Measurements from ENCODE around the gene SCART1.
"Not testable (repeated sequence)": the region's sequence is repeated elsewhere in the genome, so short reads cannot be mapped to it uniquely, and the experiment has no call there.

SCART1 gene

DNA sequence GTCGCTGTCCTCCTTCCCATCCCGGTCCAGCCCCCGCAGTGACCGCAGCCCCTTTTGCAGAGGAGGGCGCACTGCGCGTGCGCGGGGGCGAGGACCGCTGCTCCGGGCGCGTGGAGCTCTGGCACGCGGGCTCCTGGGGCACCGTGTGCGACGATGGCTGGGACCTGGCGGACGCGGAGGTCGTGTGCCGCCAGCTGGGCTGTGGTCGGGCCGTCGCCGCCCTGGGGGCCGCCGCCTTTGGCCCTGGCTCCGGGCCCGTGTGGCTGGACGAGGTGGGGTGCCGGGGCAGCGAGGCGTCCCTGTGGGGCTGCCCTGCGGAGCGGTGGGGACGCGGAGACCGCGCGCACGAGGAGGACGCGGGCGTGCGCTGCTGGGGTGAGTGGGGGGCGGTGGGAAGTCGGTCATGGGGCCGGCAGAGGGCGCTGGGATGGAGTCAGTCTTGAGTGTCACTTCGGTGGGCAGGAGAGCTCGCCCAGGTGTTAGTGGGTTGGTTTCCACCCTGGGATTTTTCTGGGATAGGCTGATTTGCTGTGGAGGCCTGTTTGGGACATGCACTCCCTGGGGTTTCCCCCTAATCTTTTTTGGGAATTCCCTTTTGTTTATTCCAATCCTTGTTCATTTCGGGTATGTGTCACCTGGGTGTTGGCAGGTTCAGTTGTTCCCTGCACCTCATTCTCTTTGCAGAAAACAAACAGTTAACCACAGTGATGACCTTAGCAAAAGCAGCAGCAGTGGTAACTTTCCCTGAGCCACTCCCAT, 11.6 kb downstream of the SCART1 start:
- Histone ChIP-seq H3K18ac (ENCODE audit: low read length) (no peak overlapping the region), H3K4me2 (ENCODE audit: low read length) (no peak overlapping the region), H4K8ac (ENCODE audit: low read depth, low read length) (no peak overlapping the region), H3K56ac (ENCODE audit: low read length) (no peak overlapping the region), H3K4me1 (ENCODE audit: control insufficient read depth, low read depth, low read length) (no peaks in the 10 kb centered on the region), H3K27ac (ENCODE audit: low read depth, low read length) (no peak overlapping the region), H2BK15ac (replicated peaks; ENCODE audit: low read depth) (no peak overlapping the region), H2AK5ac (ENCODE audit: low read length) (no peak overlapping the region), H3K79me2 (ENCODE audit: control insufficient read depth, insufficient read depth, low read length) (no peaks in the 10 kb centered on the region), H4K5ac (ENCODE audit: low read length) (no peak overlapping the region), H3K9ac (ENCODE audit: low read length) (no peak overlapping the region), H2BK120ac (ENCODE audit: low read depth, low read length) (no peak overlapping the region), H3K36me3 (ENCODE audit: control insufficient read depth, insufficient read depth, low read length) (no peaks in the 10 kb centered on the region), H3K23ac (ENCODE audit: low read length) (no peak overlapping the region), H3K4me3 (ENCODE audit: low read length) (no peak overlapping the region), H2BK5ac (ENCODE audit: low read length) (no peak overlapping the region), H3K4ac (ENCODE audit: low read depth, low read length) (no peak overlapping the region), H3K27me3 (ENCODE audit: insufficient read depth, low read length, poor library complexity) (no peaks in the 10 kb centered on the region), H3K79me1 (ENCODE audit: low read length) (no peaks in the 10 kb centered on the region)
- no CpG with 5 or more reads among the region's 55 CpGs for WGBS (ENCODE audit: extremely low coverage, insufficient coverage, low lambda C conversion rate)
- no peak for DNase-seq

DNA sequence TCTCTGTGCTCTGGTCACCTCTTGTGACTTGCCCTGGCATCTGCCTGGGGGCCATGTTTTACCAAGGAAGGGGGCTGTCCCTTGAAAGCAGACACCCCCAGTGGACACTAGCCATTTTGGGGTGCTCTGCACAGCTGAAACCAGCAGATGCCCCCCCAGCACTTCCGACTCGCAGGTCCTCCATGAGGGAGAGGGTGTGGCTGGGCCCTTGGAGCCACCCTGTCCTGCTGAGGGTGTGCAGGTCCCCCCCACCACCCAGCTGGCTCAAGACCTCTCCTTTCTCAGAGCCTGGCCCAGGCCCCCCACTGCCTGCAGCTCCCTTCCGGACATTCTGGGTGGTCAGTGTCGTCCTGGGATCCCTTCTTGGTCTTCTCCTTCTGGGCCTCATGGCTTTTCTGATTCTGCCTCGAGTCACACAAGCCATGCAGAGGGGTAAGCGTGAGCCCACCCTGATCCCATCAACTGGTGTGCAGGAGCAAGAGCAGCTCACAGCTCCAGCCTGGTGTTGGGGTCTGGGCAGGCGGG, 12.3 kb downstream of the SCART1 start:
- Histone ChIP-seq H3K56ac (ENCODE audit: low read length) (no peak overlapping the region), H3K36me3 (ENCODE audit: control insufficient read depth, insufficient read depth, low read length) (no peaks in the 10 kb centered on the region), H3K4me2 (ENCODE audit: low read length) (no peak overlapping the region), H3K9ac (ENCODE audit: low read length) (no peak overlapping the region), H3K4me3 (ENCODE audit: low read length) (no peak overlapping the region), H2BK5ac (ENCODE audit: low read length) (no peak overlapping the region), H2BK120ac (ENCODE audit: low read depth, low read length) (no peak overlapping the region), H2AK5ac (ENCODE audit: low read length) (no peak overlapping the region), H3K4ac (ENCODE audit: low read depth, low read length) (no peak overlapping the region), H2BK15ac (replicated peaks; ENCODE audit: low read depth) (no peak overlapping the region), H3K27ac (ENCODE audit: low read depth, low read length) (no peak overlapping the region), H3K27me3 (ENCODE audit: insufficient read depth, low read length, poor library complexity) (no peaks in the 10 kb centered on the region), H3K79me2 (ENCODE audit: control insufficient read depth, insufficient read depth, low read length) (no peaks in the 10 kb centered on the region), H3K23ac (ENCODE audit: low read length) (no peak overlapping the region), H3K4me1 (ENCODE audit: control insufficient read depth, low read depth, low read length) (no peaks in the 10 kb centered on the region), H4K8ac (ENCODE audit: low read depth, low read length) (no peak overlapping the region), H3K18ac (ENCODE audit: low read length) (no peak overlapping the region), H3K79me1 (ENCODE audit: low read length) (no peaks in the 10 kb centered on the region), H4K5ac (ENCODE audit: low read length) (no peak overlapping the region)
- no peak for DNase-seq
- no CpG with 5 or more reads among the region's 7 CpGs for WGBS (ENCODE audit: extremely low coverage, insufficient coverage, low lambda C conversion rate)

DNA sequence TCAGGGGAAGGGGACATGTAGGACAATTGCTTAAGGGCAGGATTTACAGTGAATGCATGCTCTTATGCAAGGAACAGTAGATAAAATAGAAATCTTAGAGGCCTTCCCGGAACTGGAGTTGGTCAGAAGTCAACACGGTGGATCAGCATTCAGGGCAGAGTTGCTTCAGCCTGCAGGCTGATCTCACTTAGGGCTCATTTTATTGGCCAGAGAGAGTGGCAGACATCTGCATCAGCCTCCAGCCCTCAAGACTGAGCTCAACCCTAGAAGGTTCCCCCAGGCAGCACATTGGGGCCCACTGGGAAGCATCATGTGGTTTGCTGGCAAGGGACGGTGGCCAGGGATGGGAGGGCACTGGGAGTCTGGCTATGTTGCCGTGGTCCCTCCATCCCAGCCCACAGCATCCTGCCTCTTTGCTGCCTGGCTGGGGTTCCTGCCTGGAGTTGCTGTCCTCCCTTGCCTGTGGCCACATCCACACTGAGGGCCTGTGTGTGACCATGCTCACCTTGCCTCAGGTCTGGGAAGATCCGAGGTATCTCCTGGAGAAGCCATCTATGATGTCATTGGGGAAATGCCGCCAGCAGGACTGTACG, 13.0 kb downstream of the SCART1 start:
- no peak overlapping the region for H2BK120ac ChIP-seq (ENCODE audit: low read depth, low read length)
- H3K9ac ChIP-seq (ENCODE audit: low read length) = no peak overlapping the region
- no peaks in the 10 kb centered on the region for H3K4me1 ChIP-seq (ENCODE audit: control insufficient read depth, low read depth, low read length)
- WGBS (ENCODE audit: extremely low coverage, insufficient coverage, low lambda C conversion rate) = no CpG with 5 or more reads among the region's 7 CpGs
- H4K8ac ChIP-seq (ENCODE audit: low read depth, low read length) = no peak overlapping the region
- no peak overlapping the region for H2BK15ac ChIP-seq (replicated peaks; ENCODE audit: low read depth)
- H2BK5ac ChIP-seq (ENCODE audit: low read length) = no peak overlapping the region
- no peak overlapping the region for H3K4ac ChIP-seq (ENCODE audit: low read depth, low read length)
- H3K79me1 ChIP-seq (ENCODE audit: low read length) = no peaks in the 10 kb centered on the region
- H3K18ac ChIP-seq (ENCODE audit: low read length) = no peak overlapping the region
- no peak overlapping the region for H2AK5ac ChIP-seq (ENCODE audit: low read length)
- no peaks in the 10 kb centered on the region for H3K36me3 ChIP-seq (ENCODE audit: control insufficient read depth, insufficient read depth, low read length)
- H4K5ac ChIP-seq (ENCODE audit: low read length) = no peak overlapping the region
- no peak overlapping the region for H3K4me3 ChIP-seq (ENCODE audit: low read length)
- no peak overlapping the region for H3K27ac ChIP-seq (ENCODE audit: low read depth, low read length)
- H3K27me3 ChIP-seq (ENCODE audit: insufficient read depth, low read length, poor library complexity) = no peaks in the 10 kb centered on the region
- H3K79me2 ChIP-seq (ENCODE audit: control insufficient read depth, insufficient read depth, low read length) = no peaks in the 10 kb centered on the region
- no peak for DNase-seq
- no peak overlapping the region for H3K56ac ChIP-seq (ENCODE audit: low read length)
- no peak overlapping the region for H3K23ac ChIP-seq (ENCODE audit: low read length)
- no peak overlapping the region for H3K4me2 ChIP-seq (ENCODE audit: low read length)

DNA sequence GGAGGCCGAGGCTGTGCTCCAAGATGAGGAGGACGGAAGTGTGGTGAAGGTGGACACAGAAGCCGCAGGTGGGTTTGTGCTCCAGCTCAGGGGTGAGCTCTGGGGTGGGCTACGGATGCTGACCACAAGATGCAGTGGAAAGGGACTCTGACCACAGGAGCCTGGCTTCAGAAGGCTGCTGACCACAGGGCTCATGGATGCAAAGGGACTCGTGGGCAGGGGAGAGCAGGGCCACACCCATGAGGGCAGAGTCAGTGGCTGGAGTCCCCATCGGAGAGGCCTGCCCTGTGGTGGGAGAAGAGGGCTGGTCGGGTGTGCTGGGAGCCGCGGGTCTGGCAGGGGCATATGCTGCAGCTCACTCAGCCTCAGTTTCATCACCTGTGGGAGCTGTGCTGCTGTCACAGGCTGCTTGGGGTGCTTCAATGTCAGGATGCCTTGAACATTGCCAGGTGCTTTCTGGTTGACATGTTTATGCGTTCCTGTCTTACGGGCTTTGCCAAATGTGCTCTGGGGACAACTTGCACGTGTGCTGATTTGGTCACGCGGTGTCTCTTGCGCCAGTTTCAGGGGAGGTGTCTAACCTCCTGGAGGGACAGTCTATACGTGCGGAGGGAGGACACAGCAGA, 13.7 kb downstream of the SCART1 start:
- Histone ChIP-seq H2BK15ac (replicated peaks; ENCODE audit: low read depth) (no peak overlapping the region), H4K8ac (ENCODE audit: low read depth, low read length) (no peak overlapping the region), H3K4me2 (ENCODE audit: low read length) (no peak overlapping the region), H2AK5ac (ENCODE audit: low read length) (no peak overlapping the region), H3K56ac (ENCODE audit: low read length) (no peak overlapping the region), H3K9ac (ENCODE audit: low read length) (no peak overlapping the region), H3K4me1 (ENCODE audit: control insufficient read depth, low read depth, low read length) (no peaks in the 10 kb centered on the region), H3K36me3 (ENCODE audit: control insufficient read depth, insufficient read depth, low read length) (no peaks in the 10 kb centered on the region), H3K18ac (ENCODE audit: low read length) (no peak overlapping the region), H3K23ac (ENCODE audit: low read length) (no peak overlapping the region), H3K79me1 (ENCODE audit: low read length) (no peaks in the 10 kb centered on the region), H3K27me3 (ENCODE audit: insufficient read depth, low read length, poor library complexity) (no peaks in the 10 kb centered on the region), H2BK5ac (ENCODE audit: low read length) (no peak overlapping the region), H4K5ac (ENCODE audit: low read length) (no peak overlapping the region), H3K79me2 (ENCODE audit: control insufficient read depth, insufficient read depth, low read length) (no peaks in the 10 kb centered on the region), H3K4ac (ENCODE audit: low read depth, low read length) (no peak overlapping the region), H2BK120ac (ENCODE audit: low read depth, low read length) (no peak overlapping the region), H3K4me3 (ENCODE audit: low read length) (no peak overlapping the region), H3K27ac (ENCODE audit: low read depth, low read length) (no peak overlapping the region)
- no peak for DNase-seq
- WGBS (ENCODE audit: extremely low coverage, insufficient coverage, low lambda C conversion rate) = no CpG with 5 or more reads among the region's 17 CpGs

DNA sequence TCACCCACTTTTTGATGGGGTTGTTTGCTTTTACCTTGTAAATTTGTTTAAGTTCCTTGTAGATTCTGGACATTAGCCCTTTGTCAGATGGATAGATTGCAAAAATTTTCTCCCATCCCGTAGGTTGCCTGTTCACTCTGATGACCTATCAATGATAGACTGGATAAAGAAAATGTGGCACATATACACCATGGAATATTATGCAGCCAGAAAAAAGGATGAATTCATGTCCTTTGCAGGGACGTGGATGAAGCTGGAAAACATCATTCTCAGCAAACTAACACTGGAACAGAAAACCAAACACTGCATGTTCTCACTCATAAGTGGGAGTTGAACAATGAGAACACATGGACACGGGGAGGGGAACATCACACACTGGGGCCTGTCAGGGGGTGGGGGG, 15.5 kb downstream of the SCART1 start:
- not testable (repeated sequence) for H3K4me1 ChIP-seq (ENCODE audit: control insufficient read depth, low read depth, low read length); H2BK5ac ChIP-seq (ENCODE audit: low read length); H3K23ac ChIP-seq (ENCODE audit: low read length); H3K9ac ChIP-seq (ENCODE audit: low read length); H3K79me1 ChIP-seq (ENCODE audit: low read length); H3K27ac ChIP-seq (ENCODE audit: low read depth, low read length); H3K4me3 ChIP-seq (ENCODE audit: low read length); H2BK15ac ChIP-seq (replicated peaks; ENCODE audit: low read depth); H3K4ac ChIP-seq (ENCODE audit: low read depth, low read length); H4K5ac ChIP-seq (ENCODE audit: low read length); H2AK5ac ChIP-seq (ENCODE audit: low read length); H4K8ac ChIP-seq (ENCODE audit: low read depth, low read length); H3K27me3 ChIP-seq (ENCODE audit: insufficient read depth, low read length, poor library complexity); DNase-seq; H3K4me2 ChIP-seq (ENCODE audit: low read length); H2BK120ac ChIP-seq (ENCODE audit: low read depth, low read length); H3K18ac ChIP-seq (ENCODE audit: low read length); H3K79me2 ChIP-seq (ENCODE audit: control insufficient read depth, insufficient read depth, low read length); H3K56ac ChIP-seq (ENCODE audit: low read length); H3K36me3 ChIP-seq (ENCODE audit: control insufficient read depth, insufficient read depth, low read length)
- no CpG with 5 or more reads among the region's 3 CpGs for WGBS (ENCODE audit: extremely low coverage, insufficient coverage, low lambda C conversion rate)

Data from mesendoderm (in vitro differentiated cells).